Uterus (tissue), 4 donors: ENCODE data around the gene BMERB1. TPM values are rescaled to one million over a fixed set of nuclear protein-coding genes. Genes with fewer than 3 reads are reported as not detected.
A peak's percentile ranks its signal among the peaks of the same experiment; 100 is the strongest.

Experiments used
- DNase-seq, 2 donors: peaks; one replicate each; pipeline ENCODE4 v3.0.0-alpha.2; 2019 to 2020
- H3K27ac ChIP-seq, 2 donors: fragments of 200-600 bp; sonication (generic); 1 replicate in 1 of 2; 2 replicates in 1 of 2; pipeline ENCODE4 v1.5.1; 2016 to 2018
- H3K27me3 ChIP-seq, 2 donors: fragments of 200-600 bp; sonication (generic); one replicate each; pipeline ENCODE4 v1.5.1; 2018 to 2019; ENCODE audit warnings: control low read depth in 1 of 2
- H3K36me3 ChIP-seq, 2 donors: fragments of 200-600 bp; sonication (generic); one replicate each; pipeline ENCODE4 v1.5.1; 2019; ENCODE audit warnings: control low read depth in 1 of 2
- H3K4me1 ChIP-seq, 2 donors: fragments of 200-600 bp; sonication (generic); one replicate each; pipeline ENCODE4 v1.5.1; 2018 to 2019; ENCODE audit warnings: control low read depth in 1 of 2
- H3K4me3 ChIP-seq, 2 donors: fragments of 200-600 bp; sonication (generic); 1 replicate in 1 of 2; 2 replicates in 1 of 2; pipeline ENCODE4 v1.5.1; 2018 to 2019; ENCODE audit warnings: mild to moderate bottlenecking in 1 of 2
- H3K9me3 ChIP-seq, 2 donors: fragments of 200-600 bp; sonication (generic); one replicate each; pipeline ENCODE4 v1.5.1; 2019; ENCODE audit warnings: control low read depth in 1 of 2
- POLR2A ChIP-seq, 2 donors: fragments of 450-650 bp; IDR thresholded peaks; one replicate each; pipeline ENCODE4 v1.6.1; 2016; ENCODE audit warnings: antibody characterized with exemption in 2 of 2, mild to moderate bottlenecking in 1 of 2, moderate library complexity in 1 of 2
- intact Hi-C: fragments of 100-400 bp; cut with DNase I; formaldehyde crosslinking; loops from one replicate; pipeline ENCODE4 v1.15.1; 2023; ENCODE audit warnings: low total_unique reads
- total RNA-seq, 4 donors: library from RNA; depleted of rRNA in 3 of 4; stranded (reverse); fragments of >200 nt in 3 of 4; gene quantifications; one replicate each; pipeline versions ENCODE4 v1.1.0 to v1.2.4, GENCODE V29; 2014 to 2023
- TF ChIP-seq, protein P1 (sequence below), 4 experiments: fragments of 200-600 bp in 2 of 4; fragments of 450-650 bp in 2 of 4; sonication (generic) in 2 of 4; IDR thresholded peaks; one replicate each; pipeline ENCODE4 v1.5.1; 2016 to 2019; ENCODE audit warnings: antibody characterized with exemption in 4 of 4, mild to moderate bottlenecking in 2 of 4, moderate library complexity in 1 of 4
- donor health status: DM: yes; HTN: yes; CAD: no.

The BMERB1 gene
- total RNA-seq, 4 donors from 2014 or later, result 12.8 to 98.9 (median 39.2) TPM

DNA sequence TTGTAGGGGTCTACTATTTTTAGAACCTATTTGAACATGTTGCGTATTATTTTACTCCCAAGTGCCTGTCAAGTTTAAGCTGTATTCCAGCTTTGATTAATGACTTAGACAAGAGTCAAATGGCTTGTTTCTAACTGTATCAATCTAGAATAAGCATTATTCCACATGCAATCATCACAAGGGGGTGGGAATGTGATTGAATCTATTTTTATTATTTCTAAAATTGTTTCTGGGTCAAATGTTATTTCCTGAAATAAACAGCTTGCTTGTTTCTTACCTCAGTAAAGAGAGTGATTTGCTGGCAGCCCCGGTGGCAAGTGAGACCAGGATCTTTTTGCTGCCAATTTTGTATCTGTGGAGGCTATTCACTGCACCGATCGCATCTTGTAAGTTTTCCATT, 187.1 kb downstream of the BMERB1 start:
- Histone ChIP-seq H3K36me3 (no peaks in the 10 kb centered on the region), H3K4me1 (no peaks in the 10 kb centered on the region), H3K4me3 (no peak overlapping the region), H3K9me3 (no peaks in the 10 kb centered on the region), H3K27ac (no peak overlapping the region), H3K27me3 (no peaks in the 10 kb centered on the region)
- TF ChIP-seq POLR2A (IDR thresholded peaks at IDR 0.05), result no peak
- TF ChIP-seq, protein P1, sequence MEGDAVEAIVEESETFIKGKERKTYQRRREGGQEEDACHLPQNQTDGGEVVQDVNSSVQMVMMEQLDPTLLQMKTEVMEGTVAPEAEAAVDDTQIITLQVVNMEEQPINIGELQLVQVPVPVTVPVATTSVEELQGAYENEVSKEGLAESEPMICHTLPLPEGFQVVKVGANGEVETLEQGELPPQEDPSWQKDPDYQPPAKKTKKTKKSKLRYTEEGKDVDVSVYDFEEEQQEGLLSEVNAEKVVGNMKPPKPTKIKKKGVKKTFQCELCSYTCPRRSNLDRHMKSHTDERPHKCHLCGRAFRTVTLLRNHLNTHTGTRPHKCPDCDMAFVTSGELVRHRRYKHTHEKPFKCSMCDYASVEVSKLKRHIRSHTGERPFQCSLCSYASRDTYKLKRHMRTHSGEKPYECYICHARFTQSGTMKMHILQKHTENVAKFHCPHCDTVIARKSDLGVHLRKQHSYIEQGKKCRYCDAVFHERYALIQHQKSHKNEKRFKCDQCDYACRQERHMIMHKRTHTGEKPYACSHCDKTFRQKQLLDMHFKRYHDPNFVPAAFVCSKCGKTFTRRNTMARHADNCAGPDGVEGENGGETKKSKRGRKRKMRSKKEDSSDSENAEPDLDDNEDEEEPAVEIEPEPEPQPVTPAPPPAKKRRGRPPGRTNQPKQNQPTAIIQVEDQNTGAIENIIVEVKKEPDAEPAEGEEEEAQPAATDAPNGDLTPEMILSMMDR (IDR thresholded peaks at IDR 0.05), result no peak
- intact Hi-C loops, result no loop called here
- no peak for DNase-seq

DNA sequence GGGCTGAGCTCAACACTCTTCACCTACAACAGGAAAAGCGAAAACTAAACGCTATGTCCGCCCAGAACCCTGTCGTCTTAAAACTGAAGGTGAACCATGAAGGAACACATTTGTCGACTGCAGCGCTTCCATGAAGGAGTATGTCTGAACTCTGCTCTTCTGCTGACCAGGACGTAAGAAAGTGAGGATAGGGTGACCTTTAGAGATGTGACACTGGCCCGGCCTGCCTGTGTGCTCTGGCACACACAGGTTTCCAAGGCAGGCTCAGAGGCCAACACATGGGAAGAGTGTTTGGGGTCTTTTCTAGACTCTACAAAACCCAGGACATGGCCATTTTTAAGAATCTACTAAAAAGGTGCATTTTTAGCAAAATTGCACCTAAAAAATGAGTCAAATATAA, 187.5 kb downstream of the BMERB1 start:
- TF ChIP-seq POLR2A (IDR thresholded peaks at IDR 0.05), result no peak
- TF ChIP-seq, protein P1 (IDR thresholded peaks at IDR 0.05), result no peak
- DNase-seq, result no peak
- intact Hi-C loops, result no loop called here
- no peaks in the 10 kb centered on the region for H3K4me1 ChIP-seq
- H3K4me3 ChIP-seq, result no peak overlapping the region
- no peak overlapping the region for H3K27ac ChIP-seq
- no peaks in the 10 kb centered on the region for H3K27me3 ChIP-seq
- no peaks in the 10 kb centered on the region for H3K36me3 ChIP-seq
- H3K9me3 ChIP-seq, result no peaks in the 10 kb centered on the region

DNA sequence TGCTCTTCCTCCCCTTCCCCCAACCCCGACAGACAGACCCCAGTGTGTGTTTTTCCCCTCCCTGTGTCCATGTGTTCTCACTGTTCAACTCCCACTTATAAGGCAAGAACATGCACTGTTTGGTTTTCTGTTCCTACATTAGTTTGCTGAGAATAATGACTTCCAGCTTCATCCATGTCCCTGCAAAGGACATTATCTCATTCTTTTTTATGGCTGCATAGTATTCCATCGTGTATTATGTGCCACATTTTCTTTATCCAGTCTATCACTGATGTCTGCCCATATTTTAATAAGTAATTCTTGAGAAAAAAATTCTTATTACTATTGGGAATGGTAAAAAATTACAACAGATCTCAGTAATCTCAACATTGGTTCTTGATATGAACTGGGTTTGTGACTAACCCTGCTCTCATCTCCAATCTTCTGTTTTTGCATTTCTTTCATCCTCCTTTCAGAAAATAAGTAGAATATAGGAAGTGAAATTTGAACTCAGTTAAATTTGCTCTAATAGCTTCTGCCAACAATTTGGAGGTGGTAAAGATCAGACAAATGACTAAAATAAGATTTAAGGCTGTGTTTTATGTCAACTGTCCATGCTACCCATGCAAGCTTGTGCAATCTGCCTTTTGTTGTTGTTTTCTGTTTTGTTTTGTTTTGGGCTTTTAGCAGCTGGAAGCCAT, 197.5 kb downstream of the BMERB1 start:
- TF ChIP-seq, protein P1 (IDR thresholded peaks at IDR 0.05), result no peak
- no peak for TF ChIP-seq POLR2A (IDR thresholded peaks at IDR 0.05)
- DNase-seq, result no peak
- Histone ChIP-seq H3K9me3 (no peaks in the 10 kb centered on the region), H3K4me1 (no peaks in the 10 kb centered on the region), H3K4me3 (no peak overlapping the region), H3K27ac (no peak overlapping the region), H3K36me3 (no peaks in the 10 kb centered on the region), H3K27me3 (no peaks in the 10 kb centered on the region)
- intact Hi-C loops, result no loop called here

DNA sequence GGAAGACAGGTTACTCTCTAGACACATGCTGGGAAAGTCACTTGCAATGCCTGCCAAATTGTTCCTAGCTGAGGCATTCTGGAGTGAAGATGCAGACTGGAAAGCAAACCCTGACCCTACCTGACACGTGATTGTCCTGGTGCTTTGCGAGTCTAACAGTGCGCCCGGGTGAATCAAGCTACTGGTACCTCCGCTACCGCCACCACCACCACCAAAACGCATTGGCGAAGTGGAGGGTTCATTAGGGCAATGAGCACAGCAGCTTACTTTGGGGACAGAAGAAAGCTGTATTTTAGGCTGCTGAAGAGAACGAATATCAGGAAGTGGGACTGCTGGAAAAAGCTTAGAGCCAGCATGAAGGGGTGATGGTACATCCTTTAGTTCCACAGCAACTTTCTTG, 201.5 kb downstream of the BMERB1 start:
- no peaks in the 10 kb centered on the region for H3K27me3 ChIP-seq
- no peaks in the 10 kb centered on the region for H3K4me1 ChIP-seq
- TF ChIP-seq, protein P1 (IDR thresholded peaks at IDR 0.05), result no peak
- TF ChIP-seq POLR2A (IDR thresholded peaks at IDR 0.05), result no peak
- DNase-seq, result no peak
- H3K4me3 ChIP-seq, result no peak overlapping the region
- H3K36me3 ChIP-seq, result no peaks in the 10 kb centered on the region
- intact Hi-C loops, result no loop called here
- H3K9me3 ChIP-seq, result no peaks in the 10 kb centered on the region
- H3K27ac ChIP-seq, result no peak overlapping the region

DNA sequence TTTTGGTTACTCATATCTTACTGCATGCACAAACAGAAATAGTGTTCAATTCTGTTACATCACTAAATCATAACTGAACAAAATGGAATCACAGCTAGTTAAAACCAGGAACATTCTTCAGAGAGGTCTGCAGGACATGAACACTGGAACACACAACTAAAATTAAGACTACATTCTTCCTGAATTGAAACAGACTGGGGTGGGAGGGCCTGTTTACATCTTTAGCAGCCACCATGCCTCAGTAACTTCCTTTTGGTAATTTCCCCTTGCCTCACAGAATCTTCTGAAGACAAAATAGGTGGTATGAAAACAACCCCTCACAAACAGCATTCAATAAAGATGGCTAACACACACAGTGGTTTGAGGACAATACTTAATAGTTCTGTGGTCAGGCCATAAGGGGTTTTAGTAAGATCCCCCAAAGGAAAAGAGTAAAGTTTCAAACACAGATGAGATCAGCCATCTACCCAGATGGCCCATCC, 202.0 kb downstream of the BMERB1 start:
- peaks cover 0 to under 1% of the 10 kb centered on the region in 2 donors for H3K4me1 ChIP-seq
- TF ChIP-seq POLR2A (IDR thresholded peaks at IDR 0.05), result no peak
- TF ChIP-seq, protein P1 (IDR thresholded peaks at IDR 0.05), result no peak
- no peaks in the 10 kb centered on the region for H3K36me3 ChIP-seq
- H3K9me3 ChIP-seq, result no peaks in the 10 kb centered on the region
- H3K27me3 ChIP-seq, result no peaks in the 10 kb centered on the region
- peak overlapping the region in 1 of 2 donors; percentile 11 for H3K27ac ChIP-seq
- no peak overlapping the region for H3K4me3 ChIP-seq
- intact Hi-C loops, result no loop called here
- DNase-seq, result no peak

Other genes with a start within 250 kb of the BMERB1 start
- gene NPIPA5, start 56.3 kb upstream of the BMERB1 start, total RNA-seq, result 10 to 100 TPM in 1 of 4 donors, 1 to 10 TPM in 1, under 1 TPM in 1, not detected in 1; 0.59 to 30.9 (median 4.4) TPM
- gene MPV17L, start 38.8 kb upstream of the BMERB1 start, total RNA-seq, result 10 to 100 TPM in 2 of 4 donors, 1 to 10 TPM in 2; 4.7 to 15.1 (median 11.8) TPM
- gene MARF1, start 208.6 kb downstream of the BMERB1 start, total RNA-seq, result 10 to 100 TPM; 21.0 to 91.9 (median 42.2) TPM
- gene NDE1, start 215.7 kb downstream of the BMERB1 start, total RNA-seq, result 10 to 100 TPM; 23.8 to 53.4 (median 39.2) TPM